K562 (cell line): Measurements from ENCODE around the gene SUPT20HL1. TPM values are rescaled to one million over a fixed set of nuclear protein-coding genes. Genes with fewer than 3 reads are reported as not detected.

Experiments
- ATAC-seq: fragments of 200-7000 bp; cut with Tn5 transposase; 3 replicates; pipeline ENCODE4 v1.9.1; 2020; ENCODE audit warnings: moderate library complexity
- BruUV-seq: library from RNA; stranded (reverse); fragments of 400-500 nt; replicated peaks from 2 replicates; lab custom pipeline; 2021; lab: Mats Ljungman, UMichigan
- CTCF ChIA-PET: fragments of 300-600 bp; formaldehyde crosslinking; extraction: SDS; loops from one replicate; lab custom pipeline; 2021; ENCODE audit warnings: low intra/inter-chr PET ratio; lab: Yijun Ruan, JAX
- POLR2A ChIA-PET: fragments of 300-600, 350-650 bp; sonication (Branson Sonifier 250); formaldehyde crosslinking; extraction: SDS; loops from one replicate; lab custom pipeline; 2021; ENCODE audit warnings: antibody characterized with exemption, inconsistent platforms; lab: Yijun Ruan, JAX
- DNase-seq, 4 experiments: peaks; one replicate each; pipeline versions ENCODE4 v3.0.0 to v3.0.0-alpha.2; 2011 to 2018; ENCODE audit warnings: low spot score in 3 of 4, mixed read lengths in 3 of 4; ENCODE audit errors: extremely low read depth in 1 of 4
- FAIRE-seq: peaks from 2 replicates; lab custom pipeline; 2011; peaks lifted over from hg19 to GRCh38; lab: Jason Lieb, UNC
- H2AFZ ChIP-seq: 2 replicates; pipeline ENCODE4 v1.6.0; 2011; ENCODE audit warnings: low read depth, low read length, control low read depth, inconsistent platforms
- H3K27ac ChIP-seq: fragments of 200-600 bp; 3 replicates; pipeline ENCODE4 v1.8.0; 2011; ENCODE audit warnings: low read depth, mild to moderate bottlenecking, control low read depth, inconsistent platforms, low read length, moderate library complexity, mixed read lengths; ENCODE audit errors: extremely low read depth
- H3K27me3 ChIP-seq, 2 experiments: fragments of 300-600 bp in 1 of 2; 2 replicates in 1 of 2; 3 replicates in 1 of 2; pipeline versions ENCODE4 v1.6.0 to v1.8.0; 2011; ENCODE audit warnings: inconsistent platforms in 2 of 2, low read length in 2 of 2, mild to moderate bottlenecking in 1 of 2, mixed read lengths in 1 of 2, moderate library complexity in 1 of 2; ENCODE audit not compliant: control insufficient read depth in 2 of 2, insufficient read depth in 2 of 2
- H3K36me3 ChIP-seq: fragments of 300-600 bp; 3 replicates; pipeline ENCODE4 v1.8.0; 2011; ENCODE audit warnings: mild to moderate bottlenecking, low read length, inconsistent platforms; ENCODE audit not compliant: control insufficient read depth, insufficient read depth
- H3K4me1 ChIP-seq, 2 experiments: fragments of 200-600 bp in 1 of 2; replicated peaks in 1 of 2; 2 replicates in 1 of 2; 3 replicates in 1 of 2; pipeline versions ENCODE4 v1.5.1 to v1.8.0; 2011; ENCODE audit warnings: inconsistent platforms in 2 of 2, low read length in 2 of 2, mild to moderate bottlenecking in 1 of 2, mixed read lengths in 1 of 2, moderate library complexity in 1 of 2; ENCODE audit not compliant: control insufficient read depth in 2 of 2, insufficient read depth in 2 of 2
- H3K4me2 ChIP-seq: 2 replicates; pipeline ENCODE4 v1.6.1; 2011; ENCODE audit warnings: low read length, control low read depth, inconsistent platforms, mixed read lengths; ENCODE audit not compliant: insufficient read depth
- H3K4me3 ChIP-seq: fragments of 200-600 bp; sonication (generic), shearing (Covaris generic); 2 replicates; pipeline ENCODE4 v1.5.1; 2016; ENCODE audit warnings: control low read depth, inconsistent platforms
- H3K79me2 ChIP-seq: fragments of 200-600 bp; 3 replicates; pipeline ENCODE4 v1.8.0; 2011; ENCODE audit warnings: low read length, inconsistent platforms; ENCODE audit not compliant: control insufficient read depth, insufficient read depth
- H3K9ac ChIP-seq, 2 experiments: 2 replicates each; pipeline versions ENCODE4 v1.6.0 to v1.6.1; 2011; ENCODE audit warnings: low read depth in 2 of 2, low read length in 2 of 2, control low read depth in 1 of 2, inconsistent platforms in 1 of 2, mild to moderate bottlenecking in 1 of 2, mixed read lengths in 1 of 2; ENCODE audit not compliant: insufficient read depth in 1 of 2
- H3K9me1 ChIP-seq: one replicate; pipeline ENCODE4 v1.6.0; 2011; ENCODE audit warnings: inconsistent platforms, mild to moderate bottlenecking, low read length, moderate library complexity; ENCODE audit not compliant: control insufficient read depth, insufficient read depth
- H3K9me3 ChIP-seq: replicated peaks from 2 replicates; pipeline ENCODE4 v1.5.1; 2011; ENCODE audit warnings: low read depth, low read length, inconsistent platforms; ENCODE audit not compliant: control insufficient read depth, insufficient read depth
- H4K20me1 ChIP-seq: replicated peaks from 2 replicates; pipeline ENCODE4 v1.6.1; 2011; ENCODE audit warnings: low read length, inconsistent platforms, mixed read lengths; ENCODE audit not compliant: control insufficient read depth, insufficient read depth
- ADNP ChIP-seq: fragments of 200-800 bp; sonication (Bioruptor generic); IDR thresholded peaks from 2 replicates; pipeline ENCODE4 v1.6.1; 2016; ENCODE audit warnings: missing genetic modification characterization, missing compliant biosample characterization
- CGGBP1 ChIP-seq: fragments of 250-450 bp; sonication (Bioruptor Pico); IDR thresholded peaks from 2 replicates; pipeline ENCODE4 v1.9.0; 2021; ENCODE audit warnings: mild to moderate bottlenecking
- CSDE1 ChIP-seq, 2 experiments: fragments of 450-650 bp; IDR thresholded peaks; 2 replicates each; pipeline ENCODE4 v1.6.1; 2016; ENCODE audit warnings: mild to moderate bottlenecking in 1 of 2
- ELK1 ChIP-seq: sonication (generic); formaldehyde crosslinking; IDR thresholded peaks from 2 replicates; pipeline ENCODE4 v1.8.1; 2022; ENCODE audit warnings: missing genetic modification reagents
- GATAD2B ChIP-seq: fragments of 450-650 bp; IDR thresholded peaks from 2 replicates; pipeline ENCODE4 v1.6.1; 2017; ENCODE audit warnings: mild to moderate bottlenecking, borderline replicate concordance
- KLF1 ChIP-seq: fragments of 450-650 bp; IDR thresholded peaks from 2 replicates; pipeline ENCODE4 v1.6.1; 2016; ENCODE audit warnings: missing genetic modification characterization, missing compliant biosample characterization
- RBM22 ChIP-seq: fragments of 200-400 bp; formaldehyde crosslinking; IDR thresholded peaks from 2 replicates; pipeline ENCODE4 v1.6.1; 2018; ENCODE audit warnings: low read length, low read depth; ENCODE audit not compliant: poor library complexity, severe bottlenecking
- RBM34 ChIP-seq: fragments of 200-400 bp; formaldehyde crosslinking; IDR thresholded peaks from 2 replicates; pipeline ENCODE4 v1.6.1; 2018; ENCODE audit warnings: low read length, borderline replicate concordance; ENCODE audit not compliant: insufficient read depth
- SIX5 ChIP-seq, 2 experiments: IDR thresholded peaks; 2 replicates each; pipeline ENCODE4 v1.6.1; 2011; ENCODE audit warnings: low read length in 2 of 2, borderline replicate concordance in 1 of 2, low read depth in 1 of 2, mild to moderate bottlenecking in 1 of 2, moderate library complexity in 1 of 2; ENCODE audit not compliant: insufficient read depth in 1 of 2
- ZEB2 ChIP-seq: fragments of 450-650 bp; IDR thresholded peaks from 2 replicates; pipeline ENCODE4 v1.6.1; 2016
- ZFPM2 ChIP-seq: fragments of 250-450 bp; sonication (Bioruptor Pico); IDR thresholded peaks from 2 replicates; pipeline ENCODE4 v1.5.1; 2022; ENCODE audit warnings: mild to moderate bottlenecking
- ZNF232 ChIP-seq: sonication (generic); formaldehyde crosslinking; IDR thresholded peaks from 2 replicates; pipeline ENCODE4 v1.8.0; 2022; ENCODE audit warnings: mild to moderate bottlenecking, missing genetic modification reagents
- ZNF324 ChIP-seq: fragments of 250-450 bp; sonication (Bioruptor Pico); IDR thresholded peaks from 2 replicates; pipeline ENCODE4 v1.4.0; 2020; ENCODE audit warnings: mild to moderate bottlenecking
- WGBS: fragments of 100-300 bp; shearing (Covaris generic); methylation state at CpG from one replicate; pipeline ENCODE4 v1.1.6; 2016; ENCODE audit warnings: low coverage, mixed read lengths; ENCODE audit not compliant: insufficient coverage; ENCODE audit errors: missing lambda C conversion rate; 5-methylcytosine and 5-hydroxymethylcytosine counted together
- in situ Hi-C: fragments of 300-500 bp; cut with MboI; formaldehyde crosslinking; loops from 4 replicates; pipeline ENCODE4 v1.15.0; 2018; ENCODE audit warnings: inconsistent platforms, mixed read lengths
- intact Hi-C: fragments of 100-400 bp; cut with micrococcal nuclease; formaldehyde crosslinking; loops from 2 replicates; pipeline ENCODE4 v1.14.2; 2022
- polyA plus RNA-seq, 8 experiments: library from polyadenylated mRNA; depleted of rRNA in 4 of 8; stranded (reverse) in 5 of 8; unstranded in 3 of 8; fragments of >200 nt; fragmentation: Nextera tagmentation in 2 of 8; fragmentation: Illumina TruSeq in 1 of 8; extraction: Ambion mirVana in 2 of 8; extraction: Trizol in 1 of 8; gene quantifications; 2 replicates each; pipeline versions ENCODE4 v1.2.1 to v1.2.3, GENCODE V29; 2011 to 2014; ENCODE audit warnings: inconsistent platforms in 1 of 8, missing spikeins in 1 of 8
- total RNA-seq, 7 experiments: library from RNA; depleted of rRNA in 6 of 7; stranded (reverse); fragments of >200 nt in 6 of 7; fragmentation: Illumina TruSeq in 2 of 7; extraction: Trizol in 2 of 7; gene quantifications; 2 replicates each; pipeline versions ENCODE4 v1.2.1 to v1.2.3, GENCODE V29; 2011 to 2021; ENCODE audit warnings: low replicate concordance in 1 of 7
- TF ChIP-seq, protein P1 (sequence below): fragments of 450-650 bp; IDR thresholded peaks from 2 replicates; pipeline ENCODE4 v1.6.1; 2017; ENCODE audit warnings: antibody characterized with exemption
- TF ChIP-seq, protein P2 (sequence below), 2 experiments: IDR thresholded peaks in 1 of 2; conservative IDR thresholded peaks in 1 of 2; 2 replicates each; pipeline ENCODE4 v1.6.1; 2016; ENCODE audit warnings: low read depth in 2 of 2, mild to moderate bottlenecking in 1 of 2, missing compliant biosample characterization in 1 of 2, missing genetic modification characterization in 1 of 2, moderate library complexity in 1 of 2
- TF ChIP-seq, protein P3 (sequence below): sonication (generic); formaldehyde crosslinking; IDR thresholded peaks from 2 replicates; pipeline ENCODE4 v1.8.1; 2022; ENCODE audit warnings: missing genetic modification reagents

Gene SUPT20HL1
- total and polyA plus RNA-seq, 9 of the 15 experiments (the other 6 are each of a cell fraction or from before 2014, with no cell fraction given), result not detected

- no peak for ATAC-seq
- intact Hi-C loops, result no loop called here
- TF ChIP-seq ZNF232 (CRISPR knock-in tag), result no peak
- TF ChIP-seq, protein P1, sequence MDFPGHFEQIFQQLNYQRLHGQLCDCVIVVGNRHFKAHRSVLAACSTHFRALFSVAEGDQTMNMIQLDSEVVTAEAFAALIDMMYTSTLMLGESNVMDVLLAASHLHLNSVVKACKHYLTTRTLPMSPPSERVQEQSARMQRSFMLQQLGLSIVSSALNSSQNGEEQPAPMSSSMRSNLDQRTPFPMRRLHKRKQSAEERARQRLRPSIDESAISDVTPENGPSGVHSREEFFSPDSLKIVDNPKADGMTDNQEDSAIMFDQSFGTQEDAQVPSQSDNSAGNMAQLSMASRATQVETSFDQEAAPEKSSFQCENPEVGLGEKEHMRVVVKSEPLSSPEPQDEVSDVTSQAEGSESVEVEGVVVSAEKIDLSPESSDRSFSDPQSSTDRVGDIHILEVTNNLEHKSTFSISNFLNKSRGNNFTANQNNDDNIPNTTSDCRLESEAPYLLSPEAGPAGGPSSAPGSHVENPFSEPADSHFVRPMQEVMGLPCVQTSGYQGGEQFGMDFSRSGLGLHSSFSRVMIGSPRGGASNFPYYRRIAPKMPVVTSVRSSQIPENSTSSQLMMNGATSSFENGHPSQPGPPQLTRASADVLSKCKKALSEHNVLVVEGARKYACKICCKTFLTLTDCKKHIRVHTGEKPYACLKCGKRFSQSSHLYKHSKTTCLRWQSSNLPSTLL, result no peak
- TF ChIP-seq ZNF324 (CRISPR knock-in tag), result no peak
- TF ChIP-seq SIX5 (IDR thresholded peaks at IDR 0.05; ENCODE audit: borderline replicate concordance in 1 of 2, insufficient read depth in 1 of 2, low read depth in 1 of 2, low read length in 2 of 2), result no peak
- TF ChIP-seq CGGBP1 (CRISPR knock-in tag), result no peak
- TF ChIP-seq, protein P2, sequence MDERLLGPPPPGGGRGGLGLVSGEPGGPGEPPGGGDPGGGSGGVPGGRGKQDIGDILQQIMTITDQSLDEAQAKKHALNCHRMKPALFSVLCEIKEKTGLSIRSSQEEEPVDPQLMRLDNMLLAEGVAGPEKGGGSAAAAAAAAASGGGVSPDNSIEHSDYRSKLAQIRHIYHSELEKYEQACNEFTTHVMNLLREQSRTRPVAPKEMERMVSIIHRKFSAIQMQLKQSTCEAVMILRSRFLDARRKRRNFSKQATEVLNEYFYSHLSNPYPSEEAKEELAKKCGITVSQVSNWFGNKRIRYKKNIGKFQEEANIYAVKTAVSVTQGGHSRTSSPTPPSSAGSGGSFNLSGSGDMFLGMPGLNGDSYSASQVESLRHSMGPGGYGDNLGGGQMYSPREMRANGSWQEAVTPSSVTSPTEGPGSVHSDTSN (CRISPR knock-in tag; IDR thresholded peaks at IDR 0.05; ENCODE audit: low read depth), result no peak
- TF ChIP-seq, protein P2 (tag; conservative IDR thresholded peaks at IDR 0.05; ENCODE audit: low read depth), result no peak
- TF ChIP-seq KLF1 (tag), result no peak
- no peak for TF ChIP-seq RBM22
- TF ChIP-seq, protein P3, sequence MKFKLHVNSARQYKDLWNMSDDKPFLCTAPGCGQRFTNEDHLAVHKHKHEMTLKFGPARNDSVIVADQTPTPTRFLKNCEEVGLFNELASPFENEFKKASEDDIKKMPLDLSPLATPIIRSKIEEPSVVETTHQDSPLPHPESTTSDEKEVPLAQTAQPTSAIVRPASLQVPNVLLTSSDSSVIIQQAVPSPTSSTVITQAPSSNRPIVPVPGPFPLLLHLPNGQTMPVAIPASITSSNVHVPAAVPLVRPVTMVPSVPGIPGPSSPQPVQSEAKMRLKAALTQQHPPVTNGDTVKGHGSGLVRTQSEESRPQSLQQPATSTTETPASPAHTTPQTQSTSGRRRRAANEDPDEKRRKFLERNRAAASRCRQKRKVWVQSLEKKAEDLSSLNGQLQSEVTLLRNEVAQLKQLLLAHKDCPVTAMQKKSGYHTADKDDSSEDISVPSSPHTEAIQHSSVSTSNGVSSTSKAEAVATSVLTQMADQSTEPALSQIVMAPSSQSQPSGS, result no peak
- no peak for TF ChIP-seq ZFPM2 (CRISPR knock-in tag)
- no peak for TF ChIP-seq ADNP (tag)
- TF ChIP-seq ELK1 (CRISPR knock-in tag), result no peak
- no peak for TF ChIP-seq GATAD2B
- TF ChIP-seq ZEB2, result no peak
- no peak for TF ChIP-seq RBM34
- TF ChIP-seq CSDE1 (IDR thresholded peaks at IDR 0.05), result no peak
These were observed 24.6 kb upstream of the SUPT20HL1 start for GRCh38 chrX:24335871-24336270.

More at GRCh38 chrX:24335871-24336270, 24.6 kb upstream of the SUPT20HL1 start:
- no peaks in the 10 kb centered on the region for H4K20me1 ChIP-seq
- DNase-seq (no peak), FAIRE-seq (no peak)
- no peaks in the 10 kb centered on the region for H3K4me1 ChIP-seq
- H3K4me2 ChIP-seq, result no peak overlapping the region
- H3K79me2 ChIP-seq, result no peaks in the 10 kb centered on the region
- H3K27me3 ChIP-seq, result no peaks in the 10 kb centered on the region
- POLR2A ChIA-PET, result no interaction called here
- no peaks in the 10 kb centered on the region for H3K9me1 ChIP-seq
- no TSS peak for BruUV-seq
- H3K9ac ChIP-seq, result no peak overlapping the region
- no peak overlapping the region for H3K4me3 ChIP-seq
- in situ Hi-C loops, result no loop called here
- no CpG with 5 or more reads among the region's 1 CpG for WGBS
- CTCF ChIA-PET, result no interaction called here
- no peaks in the 10 kb centered on the region for H3K36me3 ChIP-seq
- H3K27ac ChIP-seq, result no peak overlapping the region
- H3K9me3 ChIP-seq, result no peaks in the 10 kb centered on the region
- no peak overlapping the region for H2AFZ ChIP-seq
